Keratinocyte (primary cell): ENCODE results near the gene TRPT1.

Experiments
- CTCF ChIP-seq, 3 experiments: IDR thresholded peaks in 1 of 3; conservative IDR thresholded peaks in 1 of 3; optimal IDR thresholded peaks in 1 of 3; 2 replicates in 2 of 3; 3 replicates in 1 of 3; pipeline versions ENCODE3 to v1.5.1; 2011; ENCODE audit warnings: low read length in 3 of 3, mild to moderate bottlenecking in 3 of 3, moderate library complexity in 2 of 3, control low read depth in 1 of 3, inconsistent platforms in 1 of 3; ENCODE audit not compliant: insufficient read depth in 2 of 3; ENCODE audit errors: extremely low read depth in 1 of 3
- EZH2 ChIP-seq: IDR thresholded peaks from one replicate; pipeline ENCODE4 v1.6.1; 2012; ENCODE audit warnings: inconsistent platforms, mild to moderate bottlenecking, low read length, moderate library complexity

GRCh38 chr11:64196626-64197025 lies 29.4 kb downstream of the TRPT1 start:
- TF ChIP-seq EZH2 (no peak), CTCF (optimal IDR thresholded peaks at IDR 0.05 in 1 of 3, IDR thresholded peaks at IDR 0.05 in 1 of 3, conservative IDR thresholded peaks at IDR 0.05 in 1 of 3; ENCODE audit: extremely low read depth in 1 of 3, insufficient read depth in 2 of 3, low read length in 3 of 3) (no peak)
